GM12878 (cell line): Measurements from ENCODE around the gene ASB2. TPM values are rescaled to one million over a fixed set of nuclear protein-coding genes. Genes with fewer than 3 reads are reported as not detected.

Experiments used
- IKZF1 ChIP-seq: fragments of 450-650 bp; conservative IDR thresholded peaks from 2 replicates; pipeline ENCODE4 v1.6.1; 2017; ENCODE audit warnings: antibody characterized with exemption, mild to moderate bottlenecking
- PAX5 ChIP-seq: IDR thresholded peaks from 2 replicates; pipeline ENCODE4 v1.6.1; 2011; ENCODE audit warnings: low read depth, low read length, borderline replicate concordance
- PRDM15 ChIP-seq: fragments of 450-650 bp; formaldehyde crosslinking; IDR thresholded peaks from 2 replicates; pipeline ENCODE4 v1.4.0; 2020; ENCODE audit warnings: mild to moderate bottlenecking, moderate library complexity
- ZNF687 ChIP-seq: fragments of 450-650 bp; IDR thresholded peaks from 2 replicates; pipeline ENCODE4 v1.6.1; 2017; ENCODE audit warnings: mild to moderate bottlenecking, moderate library complexity
- polyA plus RNA-seq, 11 experiments: library from polyadenylated mRNA; depleted of rRNA in 4 of 11; unstranded in 6 of 11; stranded (reverse) in 5 of 11; fragments of >200 nt; fragmentation: Nextera tagmentation in 4 of 11; fragmentation: Illumina TruSeq in 1 of 11; extraction: Ambion mirVana in 4 of 11; extraction: Trizol in 1 of 11; gene quantifications; 1 replicate in 1 of 11; 2 replicates in 10 of 11; pipeline versions ENCODE4 v1.2.1 to v1.2.3, GENCODE V29; 2011 to 2016; ENCODE audit warnings: inconsistent platforms in 2 of 11, missing spikeins in 2 of 11, low read depth in 1 of 11
- total RNA-seq, 4 experiments: library from RNA; depleted of rRNA in 3 of 4; stranded (reverse); fragments of >200 nt in 3 of 4; fragmentation: Illumina TruSeq in 1 of 4; extraction: Trizol in 1 of 4; gene quantifications; 2 replicates each; pipeline versions ENCODE4 v1.2.1 to v1.2.3, GENCODE V29; 2013 to 2021

ASB2 gene
- total and polyA plus RNA-seq, 10 of the 15 experiments (the other 5 are each of a cell fraction or from before 2014, with no cell fraction given): 3.0 to 54.8 (median 33.5) TPM

- TF ChIP-seq PRDM15 (CRISPR knock-in tag) (no peak), PAX5 (no peak), IKZF1 (peak; percentile 61), ZNF687 (peak; percentile 85)
Observed at GRCh38 chr14:93981316-93982229, 5.2 kb upstream of the ASB2 start (continued).
